GM21423 (cell line): ENCODE measurements around the gene DBP.
A peak's percentile ranks its signal among the peaks of the same experiment; 100 is the strongest.

Experiments used
- ATAC-seq: cut with Tn5 transposase; IDR thresholded peaks from one replicate; pipeline ENCODE4 v1.9.1; 2021; ENCODE audit warnings: mild to moderate bottlenecking, moderate library complexity; ENCODE audit not compliant: unreplicated experiment

Gene DBP

GRCh38 chr19:48613852-48614435, 23.2 kb downstream of the DBP start:
- no peak for ATAC-seq

- ATAC-seq, result no peak
These were observed 23.9 kb downstream of the DBP start for GRCh38 chr19:48613024-48613851.

GRCh38 chr19:48611872-48612271, 25.3 kb downstream of the DBP start:
- no peak for ATAC-seq

- no peak for ATAC-seq
These were observed 27.5 kb downstream of the DBP start for GRCh38 chr19:48609571-48610108.

GRCh38 chr19:48608798-48609263, 28.3 kb downstream of the DBP start:
- ATAC-seq, result peak; percentile 58

- no peak for ATAC-seq
These were observed 29.8 kb downstream of the DBP start for GRCh38 chr19:48607359-48607755.

GRCh38 chr19:48606463-48607358, 30.5 kb downstream of the DBP start, which contains the start of gene SPACA4:
Gene SPACA4, plus strand, starts transcription at chr19:48606742. Its CDS starts 237 bp downstream, at chr19:48606979.
- no peak for ATAC-seq

GRCh38 chr19:48603850-48604249, 33.3 kb downstream of the DBP start:
- ATAC-seq, result no peak

GRCh38 chr19:48603449-48603848, 33.7 kb downstream of the DBP start:
- ATAC-seq, result no peak

- no peak for ATAC-seq
These were observed 34.2 kb downstream of the DBP start for GRCh38 chr19:48603001-48603400.

- no peak for ATAC-seq
These were observed 36.3 kb downstream of the DBP start for GRCh38 chr19:48600679-48601417.

- ATAC-seq, result no peak
These were observed 38.0 kb downstream of the DBP start for GRCh38 chr19:48598996-48599700.

- ATAC-seq, result no peak
These were observed 40.3 kb downstream of the DBP start for GRCh38 chr19:48596679-48597465.

GRCh38 chr19:48596237-48596636, 40.9 kb downstream of the DBP start:
- no peak for ATAC-seq

GRCh38 chr19:48595833-48596232, 41.3 kb downstream of the DBP start:
- no peak for ATAC-seq

GRCh38 chr19:48595171-48595570, 42.0 kb downstream of the DBP start:
- ATAC-seq, result no peak

GRCh38 chr19:48591021-48591420, 46.2 kb downstream of the DBP start:
- no peak for ATAC-seq

- ATAC-seq, result no peak
These were observed 48.3 kb downstream of the DBP start for GRCh38 chr19:48588670-48589401.
